Loucy (cell line): Measurements from ENCODE around the gene SLC13A4.

Experiments
- EZH2phosphoT487 ChIP-seq: fragments of 200-600 bp; IDR thresholded peaks from 2 replicates; pipeline ENCODE4 v1.6.1; 2018; ENCODE audit warnings: antibody characterized with exemption, mild to moderate bottlenecking, moderate library complexity, borderline replicate concordance
- TF ChIP-seq, protein P1 (sequence below): fragments of 200-600 bp; sonication (generic); conservative IDR thresholded peaks from 2 replicates; pipeline ENCODE4 v1.5.1; 2014; ENCODE audit warnings: mild to moderate bottlenecking, antibody characterized with exemption, low read length

- TF ChIP-seq, protein P1, sequence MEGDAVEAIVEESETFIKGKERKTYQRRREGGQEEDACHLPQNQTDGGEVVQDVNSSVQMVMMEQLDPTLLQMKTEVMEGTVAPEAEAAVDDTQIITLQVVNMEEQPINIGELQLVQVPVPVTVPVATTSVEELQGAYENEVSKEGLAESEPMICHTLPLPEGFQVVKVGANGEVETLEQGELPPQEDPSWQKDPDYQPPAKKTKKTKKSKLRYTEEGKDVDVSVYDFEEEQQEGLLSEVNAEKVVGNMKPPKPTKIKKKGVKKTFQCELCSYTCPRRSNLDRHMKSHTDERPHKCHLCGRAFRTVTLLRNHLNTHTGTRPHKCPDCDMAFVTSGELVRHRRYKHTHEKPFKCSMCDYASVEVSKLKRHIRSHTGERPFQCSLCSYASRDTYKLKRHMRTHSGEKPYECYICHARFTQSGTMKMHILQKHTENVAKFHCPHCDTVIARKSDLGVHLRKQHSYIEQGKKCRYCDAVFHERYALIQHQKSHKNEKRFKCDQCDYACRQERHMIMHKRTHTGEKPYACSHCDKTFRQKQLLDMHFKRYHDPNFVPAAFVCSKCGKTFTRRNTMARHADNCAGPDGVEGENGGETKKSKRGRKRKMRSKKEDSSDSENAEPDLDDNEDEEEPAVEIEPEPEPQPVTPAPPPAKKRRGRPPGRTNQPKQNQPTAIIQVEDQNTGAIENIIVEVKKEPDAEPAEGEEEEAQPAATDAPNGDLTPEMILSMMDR = no peak
- no peak for TF ChIP-seq EZH2phosphoT487
These were observed 34.4 kb downstream of the SLC13A4 start for GRCh38 chr7:135693558-135693957.
